ENCODE data around the gene SEC14L2.

Gene SEC14L2

DNA sequence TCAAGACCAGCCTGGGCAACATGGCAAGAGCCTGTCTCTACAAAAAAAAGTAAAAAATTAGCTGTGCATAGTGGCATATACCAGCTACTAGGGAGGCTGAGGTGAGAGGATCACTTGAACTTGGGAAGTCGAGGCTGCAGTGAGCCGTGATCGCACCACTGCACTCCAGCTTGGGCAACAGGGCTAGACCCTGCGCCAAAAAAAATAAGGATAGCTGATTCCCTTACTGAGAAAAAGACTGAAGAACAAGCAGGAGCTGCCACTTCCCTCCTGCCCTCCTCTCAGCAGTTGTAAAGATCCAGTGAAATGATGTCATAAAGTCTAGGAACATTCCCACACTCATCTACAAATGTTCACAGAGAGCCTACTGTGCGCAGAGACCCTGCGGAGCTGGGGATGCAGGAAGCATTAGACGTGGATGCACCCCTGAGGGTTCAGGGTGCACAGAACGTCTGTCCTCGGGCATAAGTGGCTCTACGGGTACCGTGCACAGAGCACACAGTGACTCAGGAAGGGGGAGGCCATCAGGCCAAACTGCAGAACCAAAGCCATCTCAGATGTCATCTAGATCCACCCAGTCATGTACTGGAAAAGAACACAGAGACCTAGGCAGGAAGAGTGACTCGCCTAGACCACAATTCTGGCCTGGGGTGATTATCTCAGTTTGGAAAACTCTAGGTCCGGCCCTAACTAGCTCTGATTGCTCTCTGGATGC lies 11.7 kb downstream of the SEC14L2 start:
- DNase-seq, result no peak

DNA sequence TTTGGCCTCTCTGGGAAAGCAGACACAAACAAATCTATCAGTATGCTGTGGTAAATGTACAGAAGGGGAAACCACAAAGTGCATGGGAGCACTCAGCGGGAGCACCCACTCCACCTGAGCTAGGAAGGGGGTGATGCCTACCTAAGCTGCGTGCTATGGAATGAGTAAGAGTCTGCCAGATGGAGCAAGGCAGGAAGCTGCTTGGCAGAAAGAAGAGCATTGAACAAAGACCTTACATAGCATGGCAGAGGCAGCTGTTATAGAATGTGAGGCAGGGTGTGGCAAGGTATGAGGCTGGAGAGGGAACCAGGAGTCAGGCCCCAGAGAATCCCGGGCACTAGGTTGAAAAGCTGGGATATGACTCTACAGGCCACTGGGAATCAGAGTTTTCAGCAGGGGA lies 15.0 kb downstream of the SEC14L2 start:
- DNase-seq, result no peak

DNA sequence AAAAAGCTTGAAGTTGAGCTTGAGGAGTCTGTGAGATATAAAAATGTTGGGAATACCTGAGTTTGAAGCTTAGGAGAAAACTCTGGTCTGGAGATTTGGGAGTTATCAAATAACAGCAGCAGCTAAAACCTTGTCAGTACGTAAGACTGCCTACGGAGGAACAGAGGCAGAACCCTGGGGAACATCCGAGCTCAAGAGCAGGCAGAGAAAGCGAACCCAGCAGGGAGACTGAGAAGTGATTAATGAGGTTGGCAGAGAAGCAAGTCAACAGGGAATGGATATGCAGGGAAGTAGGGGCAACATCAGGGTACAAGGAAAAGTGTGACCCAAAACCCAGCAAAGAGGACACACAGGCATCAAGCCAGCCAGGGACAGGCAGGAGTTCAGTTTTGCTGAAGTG lies 16.2 kb downstream of the SEC14L2 start:
- no peak for DNase-seq

DNA sequence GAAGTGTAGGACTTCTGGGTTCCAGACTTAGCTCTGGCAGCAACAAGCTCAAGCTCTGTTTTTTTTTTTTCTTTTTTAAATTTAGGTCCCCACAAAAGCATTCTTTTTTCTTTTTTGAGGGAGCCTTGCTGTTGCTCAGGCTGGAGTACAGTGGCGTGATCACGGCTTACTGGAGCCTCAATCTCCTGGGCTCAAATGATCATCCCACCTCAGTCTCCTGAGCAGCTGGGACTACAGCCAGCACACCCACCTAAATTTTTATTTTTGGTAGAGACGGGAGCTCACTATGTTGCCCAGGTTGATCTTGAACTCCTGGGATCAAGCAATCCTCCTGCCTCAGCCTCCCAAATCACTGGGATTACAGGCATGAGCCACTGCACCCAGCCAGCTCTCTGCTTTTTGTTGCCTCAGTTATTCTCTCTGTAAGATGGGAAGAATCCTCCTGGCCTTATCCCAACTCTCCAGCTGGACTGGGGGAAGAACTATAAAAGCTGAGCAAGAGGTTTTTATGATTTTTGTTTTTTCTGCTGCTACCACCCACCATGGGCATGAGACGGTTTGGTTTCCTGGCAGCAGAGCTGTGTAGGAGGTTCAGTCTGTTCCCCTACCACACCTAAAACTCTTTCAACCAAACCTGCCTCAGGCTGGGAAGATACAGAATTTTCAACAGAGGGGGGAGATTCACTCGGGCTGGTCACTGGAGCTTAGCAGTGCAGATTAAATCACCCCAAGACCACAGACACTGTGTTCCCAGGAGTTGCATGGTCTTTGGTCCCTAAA lies 17.1 kb downstream of the SEC14L2 start:
- no peak for DNase-seq

DNA sequence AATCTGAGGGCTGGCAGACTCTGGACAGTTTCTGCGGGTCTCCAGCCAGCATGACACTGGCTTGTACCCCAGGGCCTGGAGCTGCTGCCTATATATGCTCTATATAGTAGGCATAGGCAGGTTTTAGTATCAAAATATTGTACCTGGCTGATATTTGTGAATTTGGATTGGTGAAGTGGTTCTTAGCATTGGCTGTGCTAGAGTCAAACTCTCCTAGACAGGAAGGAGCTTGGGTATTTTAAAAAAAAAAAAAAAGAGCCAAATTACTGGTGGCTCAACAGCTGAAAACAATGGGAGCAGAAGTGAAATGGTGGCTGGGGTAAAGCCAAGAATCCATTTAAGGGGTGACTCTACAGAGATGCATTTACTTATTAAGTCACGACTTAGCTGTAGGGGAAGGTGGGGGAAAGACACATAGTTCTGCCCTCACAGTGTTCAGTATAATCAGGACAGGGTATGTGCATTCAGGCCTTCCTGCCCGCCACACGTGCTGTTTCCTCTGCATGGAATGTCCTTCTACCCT lies 17.8 kb downstream of the SEC14L2 start:
- no peak for DNase-seq

DNA sequence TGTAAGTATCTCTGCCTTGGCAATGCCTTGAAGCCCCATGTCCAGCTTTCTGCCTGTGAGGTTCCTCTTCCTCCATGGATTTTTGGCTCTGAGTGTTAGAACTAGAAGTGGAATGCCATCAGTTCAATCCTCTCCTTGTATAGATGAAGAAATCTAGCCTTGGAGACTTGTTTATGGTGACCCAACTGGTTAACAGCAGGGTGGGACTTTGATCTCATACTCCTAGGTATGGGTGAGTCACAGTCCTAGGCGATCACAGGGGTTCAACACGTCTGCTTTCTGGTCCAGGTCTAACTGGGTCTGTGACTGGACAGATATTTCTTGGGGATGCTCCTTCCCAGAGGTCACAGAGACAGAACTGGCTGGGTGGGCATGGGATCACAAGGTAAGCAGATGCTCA lies 19.6 kb downstream of the SEC14L2 start:
- no peak for DNase-seq

DNA sequence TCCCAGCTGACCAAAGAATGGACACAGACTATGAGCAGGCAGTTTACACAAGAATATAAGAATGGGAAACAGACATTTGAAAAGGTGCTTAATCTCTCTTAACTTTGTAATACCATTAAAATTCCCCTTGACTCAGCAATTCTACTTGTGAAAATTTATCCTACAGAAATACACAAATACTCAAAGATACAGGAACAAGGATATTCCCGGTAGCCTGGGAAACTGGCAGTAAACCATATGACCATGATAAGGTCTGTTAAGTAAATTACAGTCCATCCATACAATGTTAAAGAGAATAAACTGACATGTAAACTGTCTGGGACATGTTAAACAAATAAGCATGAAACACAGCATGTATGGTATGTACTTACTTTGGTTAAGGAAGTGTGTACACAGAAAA lies 20.0 kb downstream of the SEC14L2 start:
- no peak for DNase-seq

DNA sequence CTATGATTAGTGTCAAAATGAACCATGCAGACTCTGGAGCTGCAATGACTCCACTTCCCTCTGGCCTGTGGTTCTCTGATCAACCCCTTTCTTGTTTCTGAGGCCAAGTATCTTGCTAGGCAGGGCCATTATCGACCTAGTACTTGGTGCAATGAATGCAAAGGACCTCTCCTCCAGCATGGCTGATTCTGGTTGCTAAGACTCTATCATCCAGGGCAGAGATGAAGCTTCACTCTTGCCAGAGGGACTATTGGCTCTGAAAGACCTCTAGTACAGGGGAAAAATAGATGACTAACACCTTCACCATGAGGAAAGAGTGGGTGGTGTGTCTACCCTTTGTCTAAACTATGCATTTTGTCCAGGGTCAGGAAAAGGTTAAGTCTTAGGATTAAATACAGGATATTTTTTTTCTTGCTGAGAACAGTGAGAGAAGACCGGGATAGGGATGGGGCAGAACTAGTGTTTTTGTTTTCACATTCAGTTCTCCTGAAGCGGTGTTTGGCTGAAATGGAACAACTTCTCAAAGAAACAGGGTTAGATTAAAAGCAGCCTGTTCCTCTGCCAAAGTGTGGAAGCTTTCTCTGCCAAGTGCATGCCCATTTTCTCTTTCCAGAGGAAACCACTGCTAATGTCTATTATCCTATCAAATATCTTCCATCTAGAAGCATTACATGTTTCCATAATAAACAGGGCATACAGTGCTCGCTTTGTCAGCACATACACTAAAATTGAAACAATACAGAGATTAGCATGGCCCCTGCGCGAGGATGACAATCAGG lies 23.7 kb downstream of the SEC14L2 start:
- DNase-seq, result no peak

DNA sequence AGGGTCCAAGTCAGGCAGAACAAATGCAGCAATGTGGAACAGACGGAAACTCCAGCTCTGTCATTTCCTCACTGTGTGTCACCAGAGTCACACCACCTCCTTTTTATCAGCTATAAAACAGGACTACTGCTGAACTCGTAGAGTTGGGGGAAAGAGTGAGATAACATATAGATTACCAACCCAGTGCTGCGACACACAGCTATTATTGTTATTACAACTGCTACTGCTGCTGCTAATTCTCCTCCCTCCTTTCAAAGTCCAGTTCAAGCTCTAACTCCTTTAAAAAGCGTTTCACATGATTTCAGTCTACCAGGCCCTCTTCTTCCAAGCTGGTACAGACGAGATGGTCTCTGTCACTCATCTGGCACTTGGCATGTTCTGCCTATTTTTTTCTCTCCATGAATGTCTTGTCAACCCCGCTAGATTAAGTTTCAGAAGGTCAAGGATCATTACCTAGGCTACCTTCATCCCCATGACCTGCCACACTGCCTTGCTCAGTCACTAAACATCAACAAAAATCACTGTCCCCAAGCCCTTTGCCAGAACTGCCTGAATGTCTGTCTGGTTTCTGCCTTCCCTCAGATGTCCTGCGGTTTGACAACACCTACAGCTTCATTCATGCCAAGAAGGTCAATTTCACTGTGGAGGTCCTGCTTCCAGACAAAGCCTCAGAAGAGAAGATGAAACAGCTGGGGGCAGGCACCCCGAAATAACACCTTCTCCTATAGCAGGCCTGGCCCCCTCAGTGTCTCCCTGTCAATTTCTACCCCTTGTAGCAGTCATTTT lies 25.1 kb downstream of the SEC14L2 start:
- DNase-seq, result no peak

DNA sequence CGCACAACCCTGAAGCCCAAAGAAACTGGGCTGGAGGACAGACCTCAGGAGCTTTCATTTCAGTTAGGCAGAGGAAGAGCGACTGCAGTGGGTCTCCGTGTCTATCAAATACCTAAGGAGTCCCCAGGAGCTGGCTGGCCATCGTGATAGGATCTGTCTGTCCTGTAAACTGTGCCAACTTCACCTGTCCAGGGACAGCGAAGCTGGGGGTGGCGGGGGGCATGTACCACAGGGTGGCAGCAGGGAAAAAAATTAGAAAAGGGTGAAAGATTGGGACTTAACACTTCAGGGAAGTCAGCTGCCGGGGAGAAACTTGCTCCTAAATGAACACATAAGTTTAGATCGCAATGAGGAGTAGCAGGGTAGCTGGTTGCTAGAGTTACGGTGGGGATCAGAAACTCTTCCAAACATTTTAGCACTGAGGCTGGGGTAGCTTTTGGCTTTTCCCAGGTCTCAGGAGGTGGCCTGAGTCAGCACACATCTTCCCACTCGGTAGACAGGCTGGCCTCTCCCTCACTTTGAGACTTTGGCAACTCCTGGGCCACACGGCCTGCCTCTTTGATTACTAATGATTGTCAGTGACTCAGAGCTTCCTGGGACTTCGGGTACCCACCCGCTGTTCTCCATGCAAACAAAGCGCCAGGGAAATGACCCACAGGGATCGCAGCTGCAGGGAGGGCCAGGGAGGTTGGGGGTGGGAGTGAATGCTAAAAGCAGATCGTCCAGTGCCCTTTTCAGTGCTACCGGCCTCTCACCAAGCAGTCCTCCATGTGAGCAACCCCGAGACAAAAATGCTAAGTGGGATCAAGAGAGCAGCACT lies 25.9 kb downstream of the SEC14L2 start:
- DNase-seq, result peak; percentile 25

DNA sequence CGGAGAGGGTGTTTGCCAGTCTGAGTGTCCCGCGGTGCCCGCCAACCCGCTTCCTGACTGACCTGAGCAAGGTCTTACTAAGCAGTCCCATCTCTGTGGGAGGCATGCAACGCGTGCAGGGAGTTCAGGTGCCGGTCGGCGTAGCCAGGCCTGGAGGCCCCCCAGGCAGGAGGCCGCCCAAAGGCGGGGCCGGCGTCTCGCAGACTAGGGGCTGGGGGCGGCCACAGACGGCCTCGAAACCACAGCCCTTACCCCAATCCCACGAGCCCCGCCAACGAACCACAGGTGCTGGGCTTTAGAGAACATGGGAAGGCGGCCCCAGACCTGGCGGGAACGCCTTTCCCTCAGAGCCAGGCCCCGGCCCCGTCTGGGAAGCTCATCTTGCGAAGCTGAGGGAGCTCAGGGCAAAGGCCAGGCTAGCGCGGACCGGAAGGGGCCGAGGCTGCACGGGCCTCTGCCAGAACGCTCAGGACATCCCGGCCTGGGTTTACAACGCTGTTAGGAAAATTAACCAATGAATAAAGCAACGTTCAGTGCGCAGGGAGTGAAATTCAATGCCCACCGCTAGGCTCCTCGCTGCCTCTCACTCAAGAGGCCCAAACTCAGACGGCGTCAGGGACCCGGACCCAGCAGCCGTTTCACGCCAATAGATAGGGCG lies 26.6 kb downstream of the SEC14L2 start:
- DNase-seq, result peak; percentile 25

DNA sequence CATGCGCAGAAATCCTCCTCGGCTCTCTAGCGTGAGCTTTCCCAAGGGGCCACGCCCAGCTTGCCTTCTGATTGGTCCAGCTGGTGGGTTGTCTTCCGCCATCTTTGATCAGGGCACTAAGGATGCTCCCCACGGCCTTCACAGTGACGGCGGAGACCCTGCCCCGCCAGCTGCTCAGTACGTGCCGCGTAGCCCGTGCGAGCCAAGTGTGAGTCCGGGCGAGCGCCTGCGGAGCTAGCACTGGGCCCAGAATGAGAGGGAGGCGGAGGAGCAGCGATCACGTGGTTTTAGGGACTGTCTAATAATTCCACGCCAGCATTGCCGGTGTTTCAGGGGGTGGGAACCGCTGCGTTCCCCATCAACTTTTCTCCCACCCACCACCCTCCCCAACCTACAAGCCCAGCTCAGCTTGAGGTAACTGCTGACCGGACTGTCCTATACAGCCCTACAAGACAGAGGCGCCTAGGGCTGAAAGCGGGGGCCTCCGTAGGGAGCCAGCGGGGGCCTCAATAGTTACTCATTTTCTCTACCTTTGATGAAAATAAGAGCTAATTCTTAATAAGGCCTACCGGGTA lies 27.2 kb downstream of the SEC14L2 start:
- peak; percentile 98 for DNase-seq

DNA sequence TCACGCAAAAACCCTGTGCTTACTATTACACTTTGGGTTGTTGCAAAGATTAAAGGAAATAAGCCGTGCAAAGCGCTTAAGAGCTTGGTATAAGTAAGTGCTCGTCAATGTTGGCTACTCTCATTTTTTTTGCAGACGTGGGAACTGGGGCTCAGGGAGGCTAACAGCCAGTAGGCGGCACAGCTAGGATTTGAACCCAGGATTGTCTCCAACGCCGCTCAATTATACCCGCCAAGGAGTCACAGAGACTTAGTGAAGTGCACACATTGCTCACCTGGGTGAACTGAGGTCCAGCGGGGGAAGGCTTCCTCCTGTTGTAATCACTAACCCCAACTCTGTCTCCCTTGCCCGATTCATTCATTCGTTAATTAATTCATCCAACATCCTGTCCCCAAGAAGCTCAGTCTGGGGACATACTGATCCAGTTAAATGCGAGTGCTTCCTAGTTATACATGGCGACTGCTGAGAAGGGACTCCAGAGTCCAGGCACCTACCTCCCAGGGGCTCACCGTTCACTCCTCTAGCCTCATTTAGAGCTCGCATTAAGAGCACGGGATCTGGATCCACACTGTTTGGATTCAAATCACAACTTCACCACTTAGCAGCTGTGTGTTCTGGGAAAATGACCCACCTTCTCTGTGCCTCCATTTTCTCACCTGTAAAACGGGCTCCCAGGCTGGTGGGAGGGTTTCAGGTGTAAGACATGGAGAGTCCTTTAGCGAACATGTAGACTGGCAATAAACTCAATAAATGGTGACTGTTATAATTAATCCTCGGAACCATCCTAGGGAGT lies 27.9 kb downstream of the SEC14L2 start:
- DNase-seq, result no peak

DNA sequence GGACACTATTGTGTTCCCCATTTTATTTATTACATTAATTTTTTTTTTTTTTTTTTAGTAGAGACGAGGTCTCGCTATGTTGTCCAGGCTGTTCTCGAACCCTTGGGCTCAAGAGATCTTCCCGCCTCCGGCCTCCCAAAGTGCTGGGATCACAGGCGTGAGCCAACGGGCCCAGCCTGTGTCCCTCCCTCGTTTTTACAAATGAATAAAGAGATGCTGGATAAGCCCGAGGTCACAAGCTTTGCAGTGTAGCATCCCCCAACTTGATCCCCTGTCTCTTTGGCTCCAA lies 28.5 kb downstream of the SEC14L2 start:
- DNase-seq, result no peak

DNA sequence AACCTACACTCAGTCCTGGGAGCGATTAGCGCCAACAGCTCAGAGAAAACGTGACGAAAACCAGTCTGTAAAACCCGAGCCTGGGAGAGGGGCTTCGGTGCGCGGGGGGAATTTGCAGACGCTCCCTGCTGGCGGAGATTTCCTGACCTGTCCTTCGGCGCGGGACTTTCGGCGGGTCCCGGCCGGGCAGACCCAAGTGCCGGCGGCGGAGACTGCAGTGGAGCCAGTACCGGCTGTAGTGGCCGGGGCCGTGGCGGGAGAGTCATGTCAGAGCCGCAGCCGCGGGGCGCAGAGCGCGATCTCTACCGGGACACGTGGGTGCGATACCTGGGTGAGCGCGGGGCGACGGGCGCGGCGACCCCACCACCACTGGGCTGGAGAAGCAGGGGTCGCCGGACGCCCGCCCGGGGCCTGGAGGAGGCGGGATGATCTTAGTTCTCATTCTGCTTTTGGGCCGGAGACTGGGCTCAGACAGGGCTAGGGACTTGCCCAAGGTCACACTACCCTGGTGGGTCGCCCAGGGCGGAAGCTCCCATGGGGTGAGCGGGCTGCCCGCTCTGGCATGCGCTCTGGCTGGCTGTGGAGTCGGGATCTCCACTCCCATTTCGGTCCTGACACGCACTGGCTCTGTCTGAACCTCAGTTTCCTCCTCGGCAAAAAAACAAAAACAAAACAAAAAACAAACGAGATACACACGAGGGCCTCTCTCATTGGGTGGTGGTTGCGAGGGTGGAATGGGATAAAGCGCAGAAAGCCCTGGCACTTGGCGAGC lies 29.0 kb downstream of the SEC14L2 start, which contains the start of gene MTFP1:
MTFP1 (plus strand) TSS at position 153 of the 772 bp plus-strand sequence; CDS start at position 265, 112 bp downstream.
- peak; percentile 30 for DNase-seq

DNA sequence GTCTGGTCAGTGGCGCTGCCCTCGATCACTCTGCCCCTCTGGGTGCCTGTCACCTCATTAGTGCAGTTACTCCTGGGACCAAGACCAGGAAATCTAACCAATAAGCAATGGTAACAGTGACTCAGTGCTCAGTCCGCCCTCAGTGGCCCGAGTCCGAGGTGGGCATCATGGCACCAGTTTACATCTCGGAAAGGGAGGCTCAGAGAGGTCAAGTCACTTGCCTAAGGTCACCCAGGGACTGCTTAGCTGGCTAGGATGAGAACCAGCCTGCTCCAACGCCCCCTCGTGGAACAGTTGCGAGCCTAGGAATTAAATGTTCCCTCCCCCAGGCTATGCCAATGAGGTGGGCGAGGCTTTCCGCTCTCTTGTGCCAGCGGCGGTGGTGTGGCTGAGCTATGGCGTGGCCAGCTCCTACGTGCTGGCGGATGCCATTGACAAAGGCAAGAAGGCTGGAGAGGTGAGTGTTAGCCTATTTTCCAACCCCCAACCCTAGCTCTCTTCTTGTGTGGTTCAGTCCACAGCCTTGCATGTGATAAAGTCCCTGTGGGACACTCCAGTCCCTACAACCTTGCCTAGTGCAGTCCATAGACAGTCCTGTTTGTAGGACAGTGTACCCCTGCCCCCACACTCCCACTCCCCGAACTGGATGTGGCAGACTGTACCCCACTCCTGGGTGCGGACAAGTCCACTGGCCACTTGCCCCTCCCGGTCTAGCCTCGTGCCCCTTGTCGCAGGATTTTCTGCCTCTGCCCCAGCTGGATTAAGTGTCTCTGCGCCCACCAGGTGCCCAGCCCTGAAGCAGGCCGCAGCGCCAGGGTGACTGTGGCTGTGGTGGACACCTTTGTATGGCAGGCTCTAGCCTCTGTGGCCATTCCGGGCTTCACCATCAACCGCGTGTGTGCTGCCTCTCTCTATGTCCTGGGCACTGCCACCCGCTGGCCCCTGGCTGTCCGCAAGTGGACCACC lies 29.9 kb downstream of the SEC14L2 start:
- DNase-seq, result peak; percentile 85

DNA sequence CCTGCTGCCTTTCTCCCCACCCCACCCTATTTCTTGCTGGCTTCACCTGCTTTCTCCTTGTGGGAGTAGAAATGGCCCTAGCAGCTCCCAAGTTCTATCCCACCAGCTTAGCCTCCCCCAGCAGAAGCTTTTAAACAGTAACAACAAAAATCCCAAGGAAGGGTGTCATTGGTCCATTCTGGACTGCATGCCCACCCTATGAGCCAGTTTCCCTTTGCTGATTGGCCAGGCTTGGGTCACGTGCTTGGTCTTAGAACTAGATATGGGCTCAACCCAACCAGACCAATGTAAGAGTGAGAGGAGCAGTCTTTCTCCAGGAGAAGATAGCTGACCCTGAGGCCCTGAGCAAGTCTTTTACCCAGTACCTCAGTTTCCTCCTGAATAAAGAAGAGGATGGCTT lies 31.1 kb downstream of the SEC14L2 start:
- DNase-seq, result no peak

DNA sequence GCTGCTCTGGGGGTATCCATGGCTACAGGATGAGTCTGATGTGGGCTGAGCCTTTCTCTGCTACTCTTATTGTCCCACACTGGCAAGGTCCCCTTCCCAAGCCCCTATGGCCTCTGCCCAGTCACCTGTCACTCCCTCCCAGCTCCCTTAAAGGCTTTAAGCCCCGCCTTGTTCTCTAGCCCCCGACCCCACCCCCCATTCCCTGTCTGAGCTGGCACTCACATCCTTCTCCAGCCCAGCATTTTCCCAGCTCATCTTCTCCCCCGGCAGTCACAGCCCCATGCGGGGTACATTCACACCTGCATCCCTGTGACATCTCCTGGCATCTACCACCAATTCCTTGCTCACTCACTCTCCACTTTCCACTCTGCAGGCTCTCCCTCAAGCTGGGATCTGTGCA lies 33.1 kb downstream of the SEC14L2 start:
- DNase-seq, result no peak
